ENCODE measurements around the gene STAC3.
A peak's percentile ranks its signal among the peaks of the same experiment; 100 is the strongest.

Gene STAC3

GRCh38 chr12:57222286-57223190 is 28.4 kb downstream of the STAC3 start:
- DNase-seq = no peak

- no peak for DNase-seq
Observed at GRCh38 chr12:57221169-57221917, 29.6 kb downstream of the STAC3 start.

GRCh38 chr12:57220770-57221168 is 30.2 kb downstream of the STAC3 start:
- DNase-seq = no peak

GRCh38 chr12:57219993-57220754 is 30.8 kb downstream of the STAC3 start:
- no peak for DNase-seq

GRCh38 chr12:57219205-57219992 is 31.6 kb downstream of the STAC3 start:
- DNase-seq = no peak

- no peak for DNase-seq
Observed at GRCh38 chr12:57218030-57218853, 32.7 kb downstream of the STAC3 start.

- peak; percentile 29 to 51 for DNase-seq
Observed at GRCh38 chr12:57216921-57217879, 33.8 kb downstream of the STAC3 start.

- peak; percentile 61 to 68 for DNase-seq
Observed at GRCh38 chr12:57216014-57216911, 34.7 kb downstream of the STAC3 start, which contains the start of gene NXPH4. Gene NXPH4, plus strand, starts transcription at chr12:57216794. Its CDS starts 176 bp downstream, at chr12:57216970.

GRCh38 chr12:57215668-57216013 is 35.3 kb downstream of the STAC3 start:
- DNase-seq = peak; percentile 50 to 57

- DNase-seq = no peak
Observed at GRCh38 chr12:57215065-57215464, 35.9 kb downstream of the STAC3 start.

GRCh38 chr12:57214398-57214781 is 36.6 kb downstream of the STAC3 start:
- DNase-seq = peak; percentile 67 to 77

GRCh38 chr12:57213763-57214397 is 37.1 kb downstream of the STAC3 start:
- DNase-seq = no peak

GRCh38 chr12:57213058-57213715 is 37.8 kb downstream of the STAC3 start:
- DNase-seq = peak; percentile 84 to 89

- DNase-seq = no peak
Observed at GRCh38 chr12:57212701-57213057, 38.3 kb downstream of the STAC3 start.

- DNase-seq = no peak
Observed at GRCh38 chr12:57211791-57212700, 38.9 kb downstream of the STAC3 start.

GRCh38 chr12:57210926-57211692 is 39.9 kb downstream of the STAC3 start:
- DNase-seq = no peak

Data from CD4-positive, alpha-beta T cell treated with Interferon alpha-2 for 1 hour (primary cell).